Nephron (organoid): ENCODE data around the gene PPP6R1.

Experiments used
- H3K27ac Mint-ChIP-seq, 3 experiments: 2 replicates each; pipeline ENCODE4 v1.8.0; 2020; ENCODE audit warnings: mixed read lengths in 3 of 3, mild to moderate bottlenecking in 2 of 3, moderate library complexity in 1 of 3
- H3K27me3 Mint-ChIP-seq: 2 replicates; pipeline ENCODE4 v1.8.0; 2021; ENCODE audit warnings: low read depth, mild to moderate bottlenecking, moderate library complexity, mixed read lengths
- H3K36me3 Mint-ChIP-seq: 2 replicates; pipeline ENCODE4 v1.8.0; 2020; ENCODE audit warnings: low read depth, mixed read lengths
- H3K4me1 Mint-ChIP-seq: 2 replicates; pipeline ENCODE4 v1.8.0; 2020; ENCODE audit warnings: mixed read lengths
- H3K4me3 Mint-ChIP-seq, 3 experiments: 2 replicates each; pipeline ENCODE4 v1.8.0; 2020; ENCODE audit warnings: mild to moderate bottlenecking in 3 of 3, mixed read lengths in 3 of 3, moderate library complexity in 2 of 3
- H3K9me3 Mint-ChIP-seq: 2 replicates; pipeline ENCODE4 v1.8.0; 2020; ENCODE audit warnings: mixed read lengths
- TF ChIP-seq, protein P1 (sequence below), 3 experiments: fragments of 200-600 bp; sonication (generic); IDR thresholded peaks; one replicate each; pipeline ENCODE4 v1.5.0; 2021; ENCODE audit warnings: antibody characterized with exemption in 3 of 3; ENCODE audit not compliant: unreplicated experiment in 3 of 3

PPP6R1 gene

DNA sequence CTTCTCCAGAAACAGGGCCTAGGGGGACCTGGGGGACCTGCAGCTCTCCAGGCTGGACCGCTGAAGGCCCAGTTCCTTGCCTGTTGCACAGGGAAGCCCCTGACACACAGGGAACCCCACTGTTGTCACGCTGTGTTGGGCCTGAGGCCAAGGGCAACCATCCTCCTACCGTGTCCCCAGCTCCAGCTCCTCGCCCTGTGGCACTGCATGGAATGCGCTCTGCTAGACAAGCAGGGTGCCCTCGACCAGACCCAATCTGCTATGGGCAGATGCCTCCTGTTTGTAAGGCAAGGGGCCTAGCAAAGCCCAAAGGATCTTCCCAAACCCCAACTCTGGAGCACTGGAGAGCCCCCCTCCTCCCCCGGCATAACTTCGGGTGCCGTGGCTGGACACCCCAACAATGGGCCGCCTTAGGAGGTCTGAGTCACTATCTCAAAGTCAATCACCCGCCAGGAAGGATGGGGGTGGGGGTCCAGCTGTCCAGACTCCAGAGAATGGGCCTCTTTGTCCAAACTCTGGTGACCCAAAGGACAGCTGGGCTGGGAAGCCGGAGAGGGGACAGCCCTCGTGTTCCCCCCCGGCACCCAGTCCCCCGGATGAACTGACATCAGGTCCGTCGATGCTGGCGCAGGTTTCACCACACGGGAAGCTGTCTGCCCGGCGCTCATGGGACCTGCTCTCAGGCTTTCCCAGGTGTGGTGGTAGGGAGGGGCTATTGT lies 28.7 kb upstream of the PPP6R1 start:
- Mint-ChIP-seq H3K4me3 (peak overlapping the region in 1 of 3 experiments; percentile 29), H3K27me3 (peaks cover 4% of the 10 kb centered on the region), H3K4me1 (peaks cover 4% of the 10 kb centered on the region), H3K9me3 (no peaks in the 10 kb centered on the region), H3K36me3 (peaks cover 16% of the 10 kb centered on the region), H3K27ac (no peak overlapping the region)
- TF ChIP-seq, protein P1, sequence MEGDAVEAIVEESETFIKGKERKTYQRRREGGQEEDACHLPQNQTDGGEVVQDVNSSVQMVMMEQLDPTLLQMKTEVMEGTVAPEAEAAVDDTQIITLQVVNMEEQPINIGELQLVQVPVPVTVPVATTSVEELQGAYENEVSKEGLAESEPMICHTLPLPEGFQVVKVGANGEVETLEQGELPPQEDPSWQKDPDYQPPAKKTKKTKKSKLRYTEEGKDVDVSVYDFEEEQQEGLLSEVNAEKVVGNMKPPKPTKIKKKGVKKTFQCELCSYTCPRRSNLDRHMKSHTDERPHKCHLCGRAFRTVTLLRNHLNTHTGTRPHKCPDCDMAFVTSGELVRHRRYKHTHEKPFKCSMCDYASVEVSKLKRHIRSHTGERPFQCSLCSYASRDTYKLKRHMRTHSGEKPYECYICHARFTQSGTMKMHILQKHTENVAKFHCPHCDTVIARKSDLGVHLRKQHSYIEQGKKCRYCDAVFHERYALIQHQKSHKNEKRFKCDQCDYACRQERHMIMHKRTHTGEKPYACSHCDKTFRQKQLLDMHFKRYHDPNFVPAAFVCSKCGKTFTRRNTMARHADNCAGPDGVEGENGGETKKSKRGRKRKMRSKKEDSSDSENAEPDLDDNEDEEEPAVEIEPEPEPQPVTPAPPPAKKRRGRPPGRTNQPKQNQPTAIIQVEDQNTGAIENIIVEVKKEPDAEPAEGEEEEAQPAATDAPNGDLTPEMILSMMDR (IDR thresholded peaks at IDR 0.05; ENCODE audit: unreplicated experiment in 3 of 3), result no peak

DNA sequence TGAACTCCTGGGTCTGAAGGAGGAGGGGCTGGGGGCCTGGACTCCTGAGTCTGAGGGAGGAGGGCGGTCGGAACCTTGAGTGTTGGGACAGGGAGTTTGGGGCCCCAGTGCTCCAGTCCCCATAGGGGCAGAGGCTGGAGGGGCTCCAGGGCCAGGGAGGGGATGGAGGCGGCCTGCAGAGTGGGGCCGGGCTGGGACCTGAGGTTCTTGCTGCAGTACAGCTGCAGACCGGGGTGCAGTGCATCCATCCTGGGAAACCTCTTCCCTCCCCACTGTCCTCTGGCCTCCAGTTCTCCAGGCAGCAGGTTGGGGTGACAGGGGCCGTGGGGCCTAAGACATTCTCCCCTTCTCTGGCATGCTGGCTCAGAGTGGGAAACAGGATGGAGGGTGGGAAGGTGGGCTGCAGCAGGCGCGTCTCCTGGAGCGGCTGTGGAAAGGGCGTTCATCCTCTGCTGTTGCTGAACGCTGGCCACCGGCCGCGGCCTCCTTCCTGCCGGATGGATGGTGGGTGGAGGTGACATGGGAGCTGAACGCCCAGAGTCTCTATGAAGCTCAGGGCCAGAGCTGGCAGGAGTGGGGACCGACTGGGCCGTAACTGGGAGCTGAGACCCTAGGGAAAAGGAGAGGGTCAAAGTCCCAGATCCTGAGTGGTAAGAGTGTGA lies 26.5 kb upstream of the PPP6R1 start:
- Mint-ChIP-seq H3K4me1 (peaks cover 14% of the 10 kb centered on the region), H3K36me3 (peaks cover 9% of the 10 kb centered on the region), H3K4me3 (peak overlapping the region; percentile 82 to 83 (median 83)), H3K27ac (peak overlapping the region; percentile 81 to 88 (median 84)), H3K27me3 (peaks cover 4% of the 10 kb centered on the region), H3K9me3 (no peaks in the 10 kb centered on the region)
- TF ChIP-seq, protein P1 (IDR thresholded peaks at IDR 0.05; ENCODE audit: unreplicated experiment in 3 of 3), result no peak

DNA sequence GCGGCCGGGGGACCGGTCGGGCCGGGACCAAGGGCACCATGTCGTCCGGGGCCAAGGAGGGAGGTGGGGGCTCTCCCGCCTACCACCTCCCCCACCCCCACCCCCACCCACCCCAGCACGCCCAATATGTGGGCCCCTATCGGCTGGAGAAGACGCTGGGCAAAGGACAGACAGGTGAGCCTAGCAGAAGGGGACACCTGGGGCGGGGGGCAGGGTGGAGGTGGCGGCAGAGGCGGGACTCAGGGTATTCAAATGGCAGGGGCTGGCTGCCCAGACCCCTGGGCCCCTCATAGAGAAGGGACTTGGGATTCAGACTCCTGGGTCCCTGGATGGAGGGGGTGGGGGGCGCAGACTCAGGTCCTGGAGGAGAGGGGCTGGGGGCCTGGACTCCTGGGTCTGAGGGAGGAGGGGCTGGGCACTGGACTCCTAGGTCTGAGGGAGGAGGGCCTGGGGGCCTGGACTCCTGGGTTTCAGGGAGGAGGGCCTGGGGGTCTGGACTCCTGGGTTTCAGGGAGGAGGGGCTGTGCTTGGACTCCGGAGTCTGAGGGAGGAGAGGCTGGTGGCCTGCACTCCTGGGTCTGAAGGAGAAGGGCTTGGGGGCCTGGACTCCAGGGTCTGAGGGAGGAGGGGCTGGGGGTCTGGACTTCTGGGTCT lies 25.7 kb upstream of the PPP6R1 start:
- Mint-ChIP-seq H3K27me3 (peaks cover 4% of the 10 kb centered on the region), H3K4me1 (peaks cover 21% of the 10 kb centered on the region), H3K9me3 (no peaks in the 10 kb centered on the region), H3K36me3 (peaks cover 4% of the 10 kb centered on the region), H3K27ac (peak overlapping the region; percentile 37 to 88 (median 84)), H3K4me3 (peak overlapping the region; percentile 82 to 83 (median 83))
- TF ChIP-seq, protein P1 (IDR thresholded peaks at IDR 0.05; ENCODE audit: unreplicated experiment in 3 of 3), result no peak

DNA sequence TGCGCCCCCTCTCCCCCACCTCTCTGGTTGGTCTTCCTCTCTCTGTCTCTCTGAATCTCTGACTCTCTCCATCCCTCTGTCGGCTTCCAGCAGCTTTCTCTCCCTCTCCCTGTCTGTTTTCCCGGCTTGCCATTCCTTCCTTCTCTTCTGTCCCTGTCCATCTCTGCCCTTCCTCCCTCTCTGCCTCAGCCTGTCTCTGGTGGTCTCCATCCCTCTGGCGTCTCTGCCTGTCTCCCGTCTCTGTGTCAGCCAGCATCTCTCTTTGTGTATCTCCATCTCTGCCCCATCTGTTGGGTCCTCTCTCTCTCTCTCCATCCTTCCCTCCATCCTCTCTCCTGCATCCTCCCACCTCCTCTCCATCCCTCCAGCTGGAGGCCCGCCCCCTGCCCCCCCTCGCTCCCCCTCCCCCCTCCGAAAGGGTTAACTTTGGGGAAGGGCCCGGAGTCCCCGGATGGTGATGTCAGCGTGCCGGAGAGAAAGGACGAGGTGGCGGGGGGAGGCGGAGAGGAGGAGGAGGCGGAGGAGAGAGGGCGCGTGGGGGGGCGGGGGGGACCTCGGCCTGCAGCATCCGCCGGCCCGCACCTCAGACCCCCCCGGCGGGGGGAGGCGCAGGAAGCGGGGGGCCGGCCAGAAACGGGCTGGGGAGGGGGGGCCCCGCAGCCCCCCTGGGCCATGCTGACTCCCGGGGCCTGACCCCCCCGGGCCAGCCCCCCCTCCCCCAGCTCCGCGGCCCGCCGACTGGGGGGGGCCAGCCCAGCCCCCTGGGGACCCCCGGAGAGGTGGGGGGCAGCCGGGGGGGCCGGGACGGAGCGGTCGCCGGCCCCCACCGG lies 24.9 kb upstream of the PPP6R1 start, which contains the start of gene BRSK1:
TSS of gene BRSK1 (plus strand) at position 450 of the 830 bp plus-strand sequence. CDS start 446 bp downstream, outside the sequence.
- peaks cover 4% of the 10 kb centered on the region for H3K27me3 Mint-ChIP-seq
- H3K9me3 Mint-ChIP-seq, result no peaks in the 10 kb centered on the region
- peak within 1 kb of the TSS; percentile 31 to 88 (median 71) for H3K27ac Mint-ChIP-seq
- H3K36me3 Mint-ChIP-seq, result no peaks in the 10 kb centered on the region
- TF ChIP-seq, protein P1 (IDR thresholded peaks at IDR 0.05; ENCODE audit: unreplicated experiment in 3 of 3), result no peak
- H3K4me3 Mint-ChIP-seq, result peak within 1 kb of the TSS; percentile 82 to 83 (median 83)
- peaks cover 21% of the 10 kb centered on the region for H3K4me1 Mint-ChIP-seq

DNA sequence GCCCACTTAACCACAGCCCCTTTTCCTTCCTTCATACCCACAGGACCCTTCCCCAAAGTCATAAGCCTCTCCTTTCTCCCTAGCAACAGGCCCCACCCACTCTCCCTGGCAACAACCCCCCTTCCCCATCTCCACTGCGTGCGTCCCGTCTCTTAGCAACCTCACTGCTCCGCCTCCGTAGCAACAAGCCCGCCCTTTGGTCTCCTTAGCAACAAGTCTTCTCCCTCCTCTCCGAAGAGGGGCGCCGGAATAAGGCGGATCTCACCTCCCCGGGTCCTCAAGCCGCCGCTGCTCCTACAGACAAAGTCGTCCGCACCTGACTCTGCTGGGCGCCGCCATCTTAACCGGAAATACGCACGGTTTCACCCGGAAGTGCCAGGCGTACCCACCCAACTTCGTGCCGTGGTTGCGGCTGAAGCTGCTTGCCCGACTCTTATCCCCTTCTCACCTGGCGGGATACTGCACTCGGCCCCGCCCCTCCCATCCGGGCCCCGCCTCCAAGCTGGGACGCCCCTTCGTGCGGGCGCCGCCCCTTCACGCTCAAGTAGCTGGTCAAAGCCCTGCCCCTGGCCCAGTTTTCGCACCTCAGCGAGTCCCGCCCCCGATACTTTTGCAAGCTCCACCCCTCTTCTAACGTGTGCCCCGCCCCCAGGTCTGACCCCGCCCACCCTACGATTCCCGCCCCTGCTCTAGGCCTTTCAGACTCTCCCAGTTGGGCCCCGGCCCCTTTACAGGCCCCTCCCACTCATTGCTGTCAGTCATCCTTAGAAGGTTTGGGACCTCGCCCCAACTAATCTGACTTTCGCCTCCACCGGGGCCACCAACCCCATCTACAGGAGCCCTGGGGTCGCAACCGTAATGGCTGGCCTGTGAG lies 21.2 kb upstream of the PPP6R1 start, which contains the start of gene HSPBP1:
TSS of gene HSPBP1 (minus strand) at position 341 of the 874 bp plus-strand sequence. CDS start 502 bp downstream, outside the sequence.
- TF ChIP-seq, protein P1 (IDR thresholded peaks at IDR 0.05; ENCODE audit: unreplicated experiment in 3 of 3), result no peak
- H3K27me3 Mint-ChIP-seq, result peaks cover 4% of the 10 kb centered on the region
- H3K36me3 Mint-ChIP-seq, result peaks cover 10% of the 10 kb centered on the region
- H3K4me3 Mint-ChIP-seq, result peak within 1 kb of the TSS; percentile 96
- H3K27ac Mint-ChIP-seq, result peak within 1 kb of the TSS; percentile 90 to 94 (median 92)
- H3K4me1 Mint-ChIP-seq, result peaks cover 17% of the 10 kb centered on the region
- no peaks in the 10 kb centered on the region for H3K9me3 Mint-ChIP-seq
